SU-DHL-6 (cell line): ENCODE data around the gene ATF6.
A peak's percentile ranks its signal among the peaks of the same experiment; 100 is the strongest.

Experiments used
- H2AFZ ChIP-seq: fragments of 200-600 bp; sonication (generic); 2 replicates; pipeline ENCODE4 v1.6.1; 2014; ENCODE audit warnings: low read depth, mild to moderate bottlenecking, moderate library complexity, mixed read lengths, antibody characterized with exemption, low read length; ENCODE audit not compliant: severe bottlenecking
- H3F3A ChIP-seq: fragments of 200-600 bp; shearing (Covaris generic); 2 replicates; pipeline ENCODE4 v1.6.0; 2016; ENCODE audit warnings: antibody characterized with exemption, mild to moderate bottlenecking; ENCODE audit not compliant: insufficient read depth
- H3K27ac ChIP-seq: fragments of 200-600 bp; sonication (generic); 2 replicates; pipeline ENCODE4 v1.5.1; 2016; ENCODE audit warnings: low read depth, mild to moderate bottlenecking, low read length, moderate library complexity, mixed read lengths
- H3K27me3 ChIP-seq: fragments of 200-600 bp; sonication (generic), shearing (Covaris generic); 2 replicates; pipeline ENCODE4 v1.6.0; 2014; ENCODE audit warnings: mild to moderate bottlenecking, low read length
- H3K36me3 ChIP-seq: fragments of 200-600 bp; sonication (generic); 2 replicates; pipeline ENCODE4 v1.6.1; 2014; ENCODE audit warnings: mild to moderate bottlenecking, low read length, mixed read lengths
- H3K4me2 ChIP-seq: fragments of 300-600, 200-600 bp; shearing (Covaris generic), sonication (generic); 2 replicates; pipeline ENCODE4 v1.6.0; 2014; ENCODE audit warnings: low read length, low read depth, mild to moderate bottlenecking; ENCODE audit not compliant: poor library complexity, severe bottlenecking
- H3K4me3 ChIP-seq: fragments of 200-600 bp; sonication (generic); 2 replicates; pipeline ENCODE4 v1.5.1; 2014; ENCODE audit warnings: antibody characterized with exemption, low read length, mild to moderate bottlenecking, mixed read lengths; ENCODE audit not compliant: insufficient read depth, poor library complexity, severe bottlenecking
- H3K79me2 ChIP-seq: fragments of 200-600 bp; sonication (generic); 2 replicates; pipeline ENCODE4 v1.6.1; 2014; ENCODE audit warnings: mild to moderate bottlenecking, low read length, moderate library complexity; ENCODE audit not compliant: insufficient read depth
- H3K9ac ChIP-seq: fragments of 200-600 bp; sonication (generic); 2 replicates; pipeline ENCODE4 v1.7.0; 2014; ENCODE audit warnings: mild to moderate bottlenecking, low read length
- H3K9me2 ChIP-seq: fragments of 200-600 bp; sonication (generic); replicated peaks from 2 replicates; pipeline ENCODE4 v1.6.1; 2014; ENCODE audit warnings: low read length; ENCODE audit not compliant: insufficient read depth
- H3K9me3 ChIP-seq: fragments of 200-600 bp; sonication (generic); 2 replicates; pipeline ENCODE4 v1.6.1; 2014; ENCODE audit warnings: low read length, mixed read lengths; ENCODE audit not compliant: insufficient read depth
- H4K20me1 ChIP-seq: fragments of 200-600 bp; sonication (generic); 2 replicates; pipeline ENCODE4 v1.6.1; 2014; ENCODE audit warnings: low read depth, mild to moderate bottlenecking, antibody characterized with exemption, low read length, moderate library complexity, mixed read lengths
- EZH2phosphoT487 ChIP-seq: fragments of 200-600 bp; sonication (generic), shearing (Covaris generic); conservative IDR thresholded peaks from 2 replicates; pipeline ENCODE4 v1.6.1; 2018; ENCODE audit warnings: mild to moderate bottlenecking, antibody characterized with exemption, low read length, moderate library complexity, mixed read lengths
- TF ChIP-seq, protein P1 (sequence below): fragments of 200-600 bp; sonication (generic); IDR thresholded peaks from one replicate; pipeline ENCODE4 v1.5.1; 2017; ENCODE audit warnings: antibody characterized with exemption, mild to moderate bottlenecking, low read length, moderate library complexity; ENCODE audit not compliant: insufficient read depth, poor library complexity, severe bottlenecking

The ATF6 gene

DNA sequence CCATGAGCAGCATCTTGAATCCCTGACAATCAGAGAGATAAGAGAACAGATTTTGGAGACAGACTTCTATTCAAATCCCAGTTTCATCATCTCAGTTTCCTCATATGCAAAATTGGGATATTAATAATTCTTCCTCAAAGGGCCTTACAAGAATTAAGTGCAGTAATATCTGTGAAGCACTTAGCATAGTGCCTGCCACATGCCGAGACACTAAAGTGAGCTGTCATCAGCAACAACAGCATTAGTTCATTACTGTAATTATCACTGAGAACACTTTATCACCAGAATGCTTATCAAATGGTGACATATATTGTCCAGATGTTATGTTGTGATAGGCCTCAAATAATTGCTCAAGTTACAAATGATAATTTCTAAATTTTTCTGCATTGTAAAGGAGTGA lies 45.7 kb upstream of the ATF6 start:
- Histone ChIP-seq H3K4me3 (no peak overlapping the region), H3K4me2 (peak overlapping the region; percentile 18), H4K20me1 (no peaks in the 10 kb centered on the region), H3K9me2 (no peaks in the 10 kb centered on the region), H3K36me3 (no peaks in the 10 kb centered on the region), H2AFZ (no peak overlapping the region), H3K27ac (no peak overlapping the region), H3K27me3 (no peaks in the 10 kb centered on the region), H3K9ac (no peak overlapping the region), H3K9me3 (no peaks in the 10 kb centered on the region), H3F3A (peaks cover 14% of the 10 kb centered on the region), H3K79me2 (no peaks in the 10 kb centered on the region)
- TF ChIP-seq EZH2phosphoT487 = no peak
- TF ChIP-seq, protein P1, sequence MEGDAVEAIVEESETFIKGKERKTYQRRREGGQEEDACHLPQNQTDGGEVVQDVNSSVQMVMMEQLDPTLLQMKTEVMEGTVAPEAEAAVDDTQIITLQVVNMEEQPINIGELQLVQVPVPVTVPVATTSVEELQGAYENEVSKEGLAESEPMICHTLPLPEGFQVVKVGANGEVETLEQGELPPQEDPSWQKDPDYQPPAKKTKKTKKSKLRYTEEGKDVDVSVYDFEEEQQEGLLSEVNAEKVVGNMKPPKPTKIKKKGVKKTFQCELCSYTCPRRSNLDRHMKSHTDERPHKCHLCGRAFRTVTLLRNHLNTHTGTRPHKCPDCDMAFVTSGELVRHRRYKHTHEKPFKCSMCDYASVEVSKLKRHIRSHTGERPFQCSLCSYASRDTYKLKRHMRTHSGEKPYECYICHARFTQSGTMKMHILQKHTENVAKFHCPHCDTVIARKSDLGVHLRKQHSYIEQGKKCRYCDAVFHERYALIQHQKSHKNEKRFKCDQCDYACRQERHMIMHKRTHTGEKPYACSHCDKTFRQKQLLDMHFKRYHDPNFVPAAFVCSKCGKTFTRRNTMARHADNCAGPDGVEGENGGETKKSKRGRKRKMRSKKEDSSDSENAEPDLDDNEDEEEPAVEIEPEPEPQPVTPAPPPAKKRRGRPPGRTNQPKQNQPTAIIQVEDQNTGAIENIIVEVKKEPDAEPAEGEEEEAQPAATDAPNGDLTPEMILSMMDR = no peak

DNA sequence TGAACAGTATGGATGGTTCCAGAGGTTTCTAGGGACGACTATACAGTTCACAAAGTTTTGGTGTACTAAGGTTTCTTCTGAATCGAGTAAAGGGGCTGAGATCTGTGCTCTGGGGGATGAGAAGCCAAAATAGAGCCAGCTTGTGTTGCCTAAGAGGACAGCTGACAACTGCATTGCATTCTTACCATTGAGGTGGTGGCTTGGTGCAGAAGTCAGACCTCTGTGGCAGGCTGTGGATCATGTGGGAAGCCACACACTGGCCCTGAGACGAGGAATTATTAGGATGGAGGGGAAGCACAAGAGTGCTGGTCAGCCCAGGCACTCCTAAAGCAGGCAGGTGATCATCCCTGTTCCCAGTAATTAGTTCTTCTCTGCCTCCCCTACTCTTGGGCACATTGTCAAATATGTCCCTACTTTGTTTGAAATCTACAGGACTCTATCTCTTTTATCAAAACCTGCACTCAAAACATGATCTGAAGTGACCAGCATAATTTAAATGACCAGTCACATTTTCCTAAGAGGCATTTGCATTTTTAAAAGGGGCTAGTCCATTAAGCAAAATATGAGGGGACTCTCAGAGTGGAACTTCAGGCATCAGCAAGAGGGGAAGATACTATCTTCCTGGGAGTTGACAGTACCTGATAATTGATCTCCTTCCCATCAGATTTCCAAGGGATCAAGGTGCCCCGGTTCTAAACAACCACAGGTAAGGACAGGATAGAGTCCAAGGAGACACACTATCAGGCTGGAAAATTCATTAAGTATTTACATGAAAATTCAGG lies 45.0 kb upstream of the ATF6 start, which contains the start of gene FCRLB:
FCRLB (plus strand) TSS at position 589 of the 782 bp plus-strand sequence. CDS start 1,129 bp downstream, outside the sequence.
- Histone ChIP-seq H3K79me2 (no peaks in the 10 kb centered on the region), H3K9ac (no peak within 1 kb of the TSS), H3K27ac (no peak within 1 kb of the TSS), H2AFZ (no peak within 1 kb of the TSS), H3K9me3 (no peaks in the 10 kb centered on the region), H3K9me2 (no peaks in the 10 kb centered on the region), H3F3A (peaks cover 13% of the 10 kb centered on the region), H3K4me3 (no peak within 1 kb of the TSS), H3K4me2 (peak within 1 kb of the TSS; percentile 18), H4K20me1 (no peaks in the 10 kb centered on the region), H3K36me3 (no peaks in the 10 kb centered on the region), H3K27me3 (no peaks in the 10 kb centered on the region)
- TF ChIP-seq EZH2phosphoT487 = no peak
- TF ChIP-seq, protein P1 = no peak

DNA sequence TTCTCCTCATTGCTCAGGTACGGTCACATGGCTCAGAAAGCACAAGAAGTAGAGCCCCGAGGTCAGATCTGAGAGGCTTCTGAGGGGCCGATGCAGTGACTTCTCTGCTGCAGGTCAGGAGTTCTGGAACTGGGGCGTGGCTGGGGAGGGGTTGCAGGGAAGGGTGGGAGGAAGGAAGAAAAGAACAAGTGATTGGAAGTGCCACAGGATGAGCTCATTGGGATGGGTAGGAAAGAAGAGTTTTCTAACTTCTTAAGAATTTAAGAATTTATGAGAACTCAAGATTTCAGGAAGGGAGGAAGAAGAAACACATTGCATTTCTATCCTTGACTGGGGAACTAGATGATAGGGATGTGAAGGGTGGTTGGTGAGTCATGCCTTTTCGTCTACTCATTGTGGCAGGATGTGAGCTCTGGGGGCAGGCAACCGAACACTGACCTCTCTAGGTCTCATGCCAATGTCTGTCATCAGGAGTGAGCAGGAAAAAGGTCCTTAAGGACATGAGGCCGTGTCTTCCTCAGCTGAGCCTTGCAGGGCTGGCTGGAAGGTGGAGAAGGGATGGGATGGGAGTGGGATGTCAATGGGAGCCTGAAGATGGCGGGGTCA lies 44.3 kb upstream of the ATF6 start:
- no peaks in the 10 kb centered on the region for H3K36me3 ChIP-seq
- H3F3A ChIP-seq = peaks cover 12% of the 10 kb centered on the region; the same call in 1 of the 2 replicates
- no peaks in the 10 kb centered on the region for H3K79me2 ChIP-seq
- no peak for TF ChIP-seq EZH2phosphoT487
- TF ChIP-seq, protein P1 = no peak
- H3K4me2 ChIP-seq = no peak overlapping the region
- no peak overlapping the region for H3K27ac ChIP-seq
- H3K9ac ChIP-seq = no peak overlapping the region
- no peaks in the 10 kb centered on the region for H3K9me2 ChIP-seq
- no peak overlapping the region for H2AFZ ChIP-seq
- H3K27me3 ChIP-seq = no peaks in the 10 kb centered on the region
- no peak overlapping the region for H3K4me3 ChIP-seq
- no peaks in the 10 kb centered on the region for H4K20me1 ChIP-seq
- H3K9me3 ChIP-seq = no peaks in the 10 kb centered on the region
